ENCODE data around the gene UBASH3B. TPM values are rescaled to one million over a fixed set of nuclear protein-coding genes. Genes with fewer than 3 reads are reported as not detected.

UBASH3B gene
- total and polyA plus RNA-seq, 2 experiments from 2014 or later = 5.1 to 11.1 TPM

GRCh38 chr11:122721964-122722266 lies 66.4 kb downstream of the UBASH3B start:
- H3K4me2 ChIP-seq = no peak overlapping the region
- no peaks in the 10 kb centered on the region for H4K20me1 ChIP-seq (ENCODE audit: insufficient read depth, poor library complexity, severe bottlenecking)
- no peaks in the 10 kb centered on the region for H3K9me2 ChIP-seq (replicated peaks; ENCODE audit: insufficient read depth)
- no peak overlapping the region for H2AFZ ChIP-seq
- TF ChIP-seq EZH2 (IDR thresholded peaks at IDR 0.05; ENCODE audit: borderline replicate concordance) (no peak), EZH2phosphoT487 (IDR thresholded peaks at IDR 0.05; ENCODE audit: low read depth, severe bottlenecking, unreplicated experiment) (no peak), CTCF (IDR thresholded peaks at IDR 0.05; ENCODE audit: poor library complexity) (no peak)
- H3K9me3 ChIP-seq (ENCODE audit: low read depth) = no peaks in the 10 kb centered on the region
- H3K36me3 ChIP-seq (replicated peaks; ENCODE audit: insufficient read depth, low read depth) = no peaks in the 10 kb centered on the region
- WGBS (ENCODE audit: low lambda C conversion rate, missing lambda C conversion rate) = 100% methylated on average over 2 of the region's 2 CpGs
- no peaks in the 10 kb centered on the region for H3K79me2 ChIP-seq
- H3K27ac ChIP-seq = no peak overlapping the region
- no peak overlapping the region for H3K4me3 ChIP-seq
- no peaks in the 10 kb centered on the region for H3K27me3 ChIP-seq
- no peak for DNase-seq (ENCODE audit: low spot score)
- H3K4me1 ChIP-seq (ENCODE audit: insufficient read depth) = no peaks in the 10 kb centered on the region

GRCh38 chr11:122723106-122723505 lies 67.6 kb downstream of the UBASH3B start:
- Histone ChIP-seq H3K27ac (no peak overlapping the region), H3K4me2 (no peak overlapping the region), H3K9me2 (replicated peaks; ENCODE audit: insufficient read depth) (no peaks in the 10 kb centered on the region), H3K27me3 (no peaks in the 10 kb centered on the region), H3K4me1 (ENCODE audit: insufficient read depth) (no peaks in the 10 kb centered on the region), H2AFZ (no peak overlapping the region), H3K79me2 (no peaks in the 10 kb centered on the region), H4K20me1 (ENCODE audit: insufficient read depth, poor library complexity, severe bottlenecking) (no peaks in the 10 kb centered on the region), H3K36me3 (replicated peaks; ENCODE audit: insufficient read depth, low read depth) (no peaks in the 10 kb centered on the region), H3K4me3 (no peak overlapping the region), H3K9me3 (ENCODE audit: low read depth) (no peaks in the 10 kb centered on the region)
- no peak for DNase-seq (ENCODE audit: low spot score)
- TF ChIP-seq EZH2 (IDR thresholded peaks at IDR 0.05; ENCODE audit: borderline replicate concordance) (no peak), CTCF (IDR thresholded peaks at IDR 0.05; ENCODE audit: poor library complexity) (no peak), EZH2phosphoT487 (IDR thresholded peaks at IDR 0.05; ENCODE audit: low read depth, severe bottlenecking, unreplicated experiment) (no peak)
- 91% methylated on average over 4 of the region's 4 CpGs for WGBS (ENCODE audit: low lambda C conversion rate, missing lambda C conversion rate)

DNA sequence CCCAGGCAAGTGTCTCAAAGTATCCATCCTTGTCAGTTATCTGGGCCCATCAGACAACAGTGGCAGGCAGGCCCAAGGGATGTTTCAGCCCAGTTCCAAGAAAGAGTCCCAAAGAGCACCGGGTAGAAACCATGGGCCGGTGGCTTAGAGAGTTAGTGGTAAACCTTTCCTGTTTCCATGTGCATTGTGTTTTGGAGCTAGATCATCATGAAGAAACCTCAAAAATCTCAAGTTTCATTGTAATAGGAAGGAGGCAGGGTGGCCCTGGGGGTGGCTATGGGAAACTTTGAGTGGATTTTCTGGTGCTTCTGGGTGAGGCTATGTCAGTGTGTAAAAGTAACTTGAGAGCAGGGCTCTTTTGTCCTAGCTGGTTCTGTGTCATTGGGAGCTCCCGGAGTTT lies 68.1 kb downstream of the UBASH3B start:
- no peaks in the 10 kb centered on the region for H3K79me2 ChIP-seq
- no peak overlapping the region for H3K27ac ChIP-seq
- H3K4me2 ChIP-seq = no peak overlapping the region
- 72% methylated on average over 3 of the region's 3 CpGs for WGBS (ENCODE audit: low lambda C conversion rate, missing lambda C conversion rate)
- H3K4me3 ChIP-seq = no peak overlapping the region
- DNase-seq (ENCODE audit: low spot score) = no peak
- no peaks in the 10 kb centered on the region for H3K27me3 ChIP-seq
- no peaks in the 10 kb centered on the region for H3K9me3 ChIP-seq (ENCODE audit: low read depth)
- H3K4me1 ChIP-seq (ENCODE audit: insufficient read depth) = no peaks in the 10 kb centered on the region
- H3K36me3 ChIP-seq (replicated peaks; ENCODE audit: insufficient read depth, low read depth) = no peaks in the 10 kb centered on the region
- no peaks in the 10 kb centered on the region for H4K20me1 ChIP-seq (ENCODE audit: insufficient read depth, poor library complexity, severe bottlenecking)
- no peaks in the 10 kb centered on the region for H3K9me2 ChIP-seq (replicated peaks; ENCODE audit: insufficient read depth)
- H2AFZ ChIP-seq = no peak overlapping the region
- TF ChIP-seq EZH2phosphoT487 (IDR thresholded peaks at IDR 0.05; ENCODE audit: low read depth, severe bottlenecking, unreplicated experiment) (no peak), EZH2 (IDR thresholded peaks at IDR 0.05; ENCODE audit: borderline replicate concordance) (no peak), CTCF (IDR thresholded peaks at IDR 0.05; ENCODE audit: poor library complexity) (no peak)

DNA sequence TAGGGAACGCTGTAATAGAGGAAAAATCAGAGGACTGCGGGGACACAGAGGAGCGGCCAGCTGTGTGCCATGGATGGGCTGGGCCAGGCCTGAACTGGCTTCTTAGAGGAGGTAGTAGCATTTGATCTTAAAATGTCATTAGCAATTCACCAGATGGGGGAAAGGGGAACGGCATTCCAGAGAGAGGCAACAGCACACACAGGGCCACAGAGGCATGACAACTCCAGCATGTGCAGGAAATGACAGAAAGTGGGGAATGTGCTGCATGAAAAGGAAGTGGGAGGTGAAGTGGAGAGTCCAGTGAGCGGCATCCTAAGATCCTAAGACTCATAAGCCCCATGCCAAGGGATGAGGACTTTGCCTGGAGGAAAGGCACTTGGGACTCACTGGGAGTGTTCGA lies 69.0 kb downstream of the UBASH3B start:
- Histone ChIP-seq H4K20me1 (ENCODE audit: insufficient read depth, poor library complexity, severe bottlenecking) (no peaks in the 10 kb centered on the region), H3K36me3 (replicated peaks; ENCODE audit: insufficient read depth, low read depth) (no peaks in the 10 kb centered on the region), H2AFZ (no peak overlapping the region), H3K4me1 (ENCODE audit: insufficient read depth) (no peaks in the 10 kb centered on the region), H3K27me3 (no peaks in the 10 kb centered on the region), H3K27ac (no peak overlapping the region), H3K9me2 (replicated peaks; ENCODE audit: insufficient read depth) (no peaks in the 10 kb centered on the region), H3K79me2 (no peaks in the 10 kb centered on the region), H3K9me3 (ENCODE audit: low read depth) (no peaks in the 10 kb centered on the region), H3K4me3 (no peak overlapping the region), H3K4me2 (no peak overlapping the region)
- TF ChIP-seq EZH2phosphoT487 (IDR thresholded peaks at IDR 0.05; ENCODE audit: low read depth, severe bottlenecking, unreplicated experiment) (no peak), CTCF (IDR thresholded peaks at IDR 0.05; ENCODE audit: poor library complexity) (no peak), EZH2 (IDR thresholded peaks at IDR 0.05; ENCODE audit: borderline replicate concordance) (no peak)
- WGBS (ENCODE audit: low lambda C conversion rate, missing lambda C conversion rate) = 73% methylated on average over 6 of the region's 6 CpGs
- DNase-seq (ENCODE audit: low spot score) = no peak
